Left lung (tissue), 10 donors: ENCODE data around the gene SERINC3. TPM values are rescaled to one million over a fixed set of nuclear protein-coding genes. Genes with fewer than 3 reads are reported as not detected.

ENCODE experiments used
- ATAC-seq: fragments of 200-7000 bp; cut with Tn5 transposase; one replicate; pipeline ENCODE4 v1.9.1; 2020; ENCODE audit warnings: moderate library complexity
- DNase-seq, 4 donors: peaks; one replicate each; pipeline ENCODE4 v3.0.0-alpha.2; 2013 to 2020
- H3K27ac ChIP-seq, 2 donors: fragments of 200-600 bp; sonication (generic) in 1 of 2; one replicate each; pipeline versions ENCODE4 v1.5.0 to v1.8.0; 2020 to 2021
- H3K27me3 ChIP-seq, 2 donors: fragments of 200-600 bp; sonication (generic) in 1 of 2; one replicate each; pipeline versions ENCODE4 v1.5.0 to v1.8.0; 2020 to 2021
- H3K36me3 ChIP-seq, 2 donors: fragments of 200-600 bp; sonication (generic) in 1 of 2; one replicate each; pipeline versions ENCODE4 v1.5.0 to v1.8.0; 2020 to 2021
- H3K4me1 ChIP-seq, 2 donors: fragments of 200-600 bp; one replicate each; pipeline ENCODE4 v1.8.0; 2021
- H3K4me3 ChIP-seq, 2 donors: fragments of 200-600 bp; sonication (generic) in 1 of 2; one replicate each; pipeline versions ENCODE4 v1.5.0 to v1.8.0; 2020 to 2021; ENCODE audit warnings: mild to moderate bottlenecking in 1 of 2
- H3K9me3 ChIP-seq, 2 donors: fragments of 200-600 bp; sonication (generic) in 1 of 2; one replicate each; pipeline versions ENCODE4 v1.5.0 to v1.8.0; 2020 to 2021
- CTCF ChIP-seq, 2 donors: fragments of 200-600 bp; sonication (generic) in 1 of 2; IDR thresholded peaks; one replicate each; pipeline versions ENCODE4 v1.5.0 to v1.8.0; 2021; ENCODE audit warnings: antibody characterized with exemption in 2 of 2
- intact Hi-C, 2 donors: fragments of 100-400 bp; cut with DNase I; formaldehyde crosslinking; loops; one replicate each; pipeline versions ENCODE4 v1.11.2 to v1.14.2; 2022
- polyA plus RNA-seq, 6 donors: library from polyadenylated mRNA; unstranded; fragments of 120-200 nt; gene quantifications; one replicate each; pipeline ENCODE4 v1.2.1, GENCODE V29; 2013; ENCODE audit not compliant: insufficient read length in 6 of 6
- total RNA-seq, 2 donors: library from RNA; stranded (reverse); fragmentation: NEBNext Ultra II Directional; extraction: Animal tissue kit (Norgen Biotek cat#: 25700); gene quantifications; one replicate each; pipeline ENCODE4 v1.2.1, GENCODE V29; 2021
- donor health status: DM: no; HTN: yes; CAD: no.
- donor health status: DM: no; HTN: no; CAD: no.

SERINC3 gene
- total and polyA plus RNA-seq, 8 donors, result 68.3 to 123 (median 72.5) TPM

GRCh38 chr20:44552950-44553908 is 31.4 kb upstream of the SERINC3 start:
- peaks cover 12 to 18% of the 10 kb centered on the region in 2 donors for H3K4me1 ChIP-seq
- no peaks in the 10 kb centered on the region for H3K27me3 ChIP-seq
- intact Hi-C loops, result no loop called here
- DNase-seq, result peak in 1 of 4 donors; percentile 54
- H3K4me3 ChIP-seq, result no peak overlapping the region
- peak overlapping the region; percentile 48 to 60 for H3K27ac ChIP-seq
- H3K36me3 ChIP-seq, result no peaks in the 10 kb centered on the region
- no peak for TF ChIP-seq CTCF (IDR thresholded peaks at IDR 0.05)
- H3K9me3 ChIP-seq, result no peaks in the 10 kb centered on the region
- peak; percentile 92 for ATAC-seq

GRCh38 chr20:44552568-44552949 is 30.7 kb upstream of the SERINC3 start:
- Histone ChIP-seq H3K27ac (peak overlapping the region; percentile 48 to 60), H3K9me3 (no peaks in the 10 kb centered on the region), H3K27me3 (no peaks in the 10 kb centered on the region), H3K4me3 (no peak overlapping the region), H3K4me1 (peaks cover 12 to 18% of the 10 kb centered on the region in 2 donors), H3K36me3 (no peaks in the 10 kb centered on the region)
- intact Hi-C loops, result no loop called here
- ATAC-seq (no peak), DNase-seq (no peak)
- TF ChIP-seq CTCF (IDR thresholded peaks at IDR 0.05), result no peak

- no peak for TF ChIP-seq CTCF (IDR thresholded peaks at IDR 0.05)
- Histone ChIP-seq H3K9me3 (no peaks in the 10 kb centered on the region), H3K36me3 (no peaks in the 10 kb centered on the region), H3K27ac (no peak overlapping the region), H3K4me3 (no peak overlapping the region), H3K4me1 (peaks cover 12 to 18% of the 10 kb centered on the region in 2 donors), H3K27me3 (no peaks in the 10 kb centered on the region)
- intact Hi-C loops, result no loop called here
- DNase-seq (no peak), ATAC-seq (no peak)
Measured at GRCh38 chr20:44552050-44552449, 30.2 kb upstream of the SERINC3 start.

GRCh38 chr20:44549123-44549522 is 27.3 kb upstream of the SERINC3 start:
- DNase-seq, result peak in 1 of 4 donors; percentile 25
- H3K4me1 ChIP-seq, result peaks cover 12 to 18% of the 10 kb centered on the region in 2 donors
- peak overlapping the region; percentile 3 to 46 for H3K27ac ChIP-seq
- no peaks in the 10 kb centered on the region for H3K36me3 ChIP-seq
- no peak for TF ChIP-seq CTCF (IDR thresholded peaks at IDR 0.05)
- no peaks in the 10 kb centered on the region for H3K27me3 ChIP-seq
- no peaks in the 10 kb centered on the region for H3K9me3 ChIP-seq
- intact Hi-C loops, result no loop called here
- H3K4me3 ChIP-seq, result no peak overlapping the region
- no peak for ATAC-seq

- no peak for TF ChIP-seq CTCF (IDR thresholded peaks at IDR 0.05)
- intact Hi-C loops, result no loop called here
Measured at GRCh38 chr20:44547419-44547818, 25.5 kb upstream of the SERINC3 start.

More at GRCh38 chr20:44547419-44547818, 25.5 kb upstream of the SERINC3 start:
- no peaks in the 10 kb centered on the region for H3K9me3 ChIP-seq
- H3K27me3 ChIP-seq, result no peaks in the 10 kb centered on the region
- H3K27ac ChIP-seq, result peak overlapping the region in 1 of 2 donors; percentile 15
- ATAC-seq (no peak), DNase-seq (no peak)
- peaks cover 6 to 7% of the 10 kb centered on the region in 2 donors for H3K4me1 ChIP-seq
- no peak overlapping the region for H3K4me3 ChIP-seq
- no peaks in the 10 kb centered on the region for H3K36me3 ChIP-seq
